ENCODE results near the gene FBXW7. TPM values are rescaled to one million over a fixed set of nuclear protein-coding genes. Genes with fewer than 3 reads are reported as not detected.

Gene FBXW7
- total RNA-seq, 2 experiments from 2014 or later = 128 to 140 TPM

- Mint-ChIP-seq H3K27me3 (no peaks in the 10 kb centered on the region), H3K4me3 (no peak overlapping the region), H3K9me3 (no peaks in the 10 kb centered on the region), H3K27ac (no peak overlapping the region), H3K4me1 (ENCODE audit: low read depth) (peaks cover 50% of the 10 kb centered on the region), H3K36me3 (ENCODE audit: low read depth) (peaks cover 13% of the 10 kb centered on the region)
- no peak for TF ChIP-seq CTCF (IDR thresholded peaks at IDR 0.05)
- DNase-seq = no peak
- Histone ChIP-seq H3K27me3 (ENCODE audit: control insufficient read depth in 1 of 2, insufficient read depth in 2 of 2, low read length in 2 of 2) (no peaks in the 10 kb centered on the region), H3K4me3 (ENCODE audit: low read length) (no peak overlapping the region), H3K4me1 (ENCODE audit: insufficient read depth, low read length) (no peaks in the 10 kb centered on the region), H3K27ac (ENCODE audit: low read depth in 1 of 2, low read length in 2 of 2) (no peak overlapping the region), H3K9me3 (ENCODE audit: control insufficient read depth in 1 of 2, insufficient read depth in 1 of 2, low read length in 2 of 2) (no peaks in the 10 kb centered on the region), H3K36me3 (ENCODE audit: insufficient read depth, low read length) (peaks cover 4% of the 10 kb centered on the region)
- intact Hi-C loops (cut with DNase I, micrococcal nuclease) = no loop called here
- ATAC-seq (ENCODE audit: poor library complexity) = no peak
- ChIA-PET CTCF (no interaction called here), POLR2A (interaction anchor here (1.5 kb wide), 1 partner anchor 10 kb away, joined by 4 read pairs; no protein-coding TSS in a partner anchor)
Observed at GRCh38 chr4:152424396-152424795, 111.5 kb downstream of the FBXW7 start.

GRCh38 chr4:152422817-152423320 is 113.0 kb downstream of the FBXW7 start:
- Mint-ChIP-seq H3K27ac (no peak overlapping the region), H3K4me1 (ENCODE audit: low read depth) (peaks cover 50% of the 10 kb centered on the region), H3K36me3 (ENCODE audit: low read depth) (peaks cover 5% of the 10 kb centered on the region), H3K4me3 (no peak overlapping the region), H3K27me3 (no peaks in the 10 kb centered on the region), H3K9me3 (no peaks in the 10 kb centered on the region)
- Histone ChIP-seq H3K36me3 (ENCODE audit: insufficient read depth, low read length) (peaks cover 4% of the 10 kb centered on the region), H3K4me1 (ENCODE audit: insufficient read depth, low read length) (no peaks in the 10 kb centered on the region), H3K9me3 (ENCODE audit: control insufficient read depth in 1 of 2, insufficient read depth in 1 of 2, low read length in 2 of 2) (no peaks in the 10 kb centered on the region), H3K27ac (ENCODE audit: low read depth in 1 of 2, low read length in 2 of 2) (no peak overlapping the region), H3K4me3 (ENCODE audit: low read length) (no peak overlapping the region), H3K27me3 (ENCODE audit: control insufficient read depth in 1 of 2, insufficient read depth in 2 of 2, low read length in 2 of 2) (no peaks in the 10 kb centered on the region)
- DNase-seq (no peak), ATAC-seq (ENCODE audit: poor library complexity) (no peak)
- ChIA-PET CTCF (interaction anchor here (1.2 kb wide), 1 partner anchor 33 kb away, joined by 3 read pairs; no protein-coding TSS in a partner anchor), POLR2A (no interaction called here)
- intact Hi-C loops (cut with DNase I, micrococcal nuclease) = no loop called here
- TF ChIP-seq CTCF (IDR thresholded peaks at IDR 0.05) = no peak

GRCh38 chr4:152421576-152421975 is 114.3 kb downstream of the FBXW7 start:
- H3K27ac Mint-ChIP-seq = no peak overlapping the region
- Histone ChIP-seq H3K4me1 (ENCODE audit: insufficient read depth, low read length) (no peaks in the 10 kb centered on the region), H3K27me3 (ENCODE audit: control insufficient read depth in 1 of 2, insufficient read depth in 2 of 2, low read length in 2 of 2) (no peaks in the 10 kb centered on the region), H3K36me3 (ENCODE audit: insufficient read depth, low read length) (no peaks in the 10 kb centered on the region), H3K27ac (ENCODE audit: low read depth in 1 of 2, low read length in 2 of 2) (no peak overlapping the region), H3K9me3 (ENCODE audit: control insufficient read depth in 1 of 2, insufficient read depth in 1 of 2, low read length in 2 of 2) (no peaks in the 10 kb centered on the region), H3K4me3 (ENCODE audit: low read length) (no peak overlapping the region)
- H3K27me3 Mint-ChIP-seq = no peaks in the 10 kb centered on the region
- ChIA-PET CTCF (no interaction called here), POLR2A (no interaction called here)
- ATAC-seq (ENCODE audit: poor library complexity) (no peak), DNase-seq (no peak)
- peaks cover 1% of the 10 kb centered on the region for H3K36me3 Mint-ChIP-seq (ENCODE audit: low read depth)
- H3K4me1 Mint-ChIP-seq (ENCODE audit: low read depth) = peaks cover 57% of the 10 kb centered on the region
- TF ChIP-seq CTCF (IDR thresholded peaks at IDR 0.05) = no peak
- H3K9me3 Mint-ChIP-seq = no peaks in the 10 kb centered on the region
- intact Hi-C loops (cut with DNase I, micrococcal nuclease) = no loop called here
- no peak overlapping the region for H3K4me3 Mint-ChIP-seq

All from CD4-positive, alpha-beta T cell (primary cell).